ENCODE data around the gene PCNX1. TPM values are rescaled to one million over a fixed set of nuclear protein-coding genes. Genes with fewer than 3 reads are reported as not detected.

PCNX1 gene
- total and polyA plus RNA-seq, 9 of the 15 experiments (the other 6 are each of a cell fraction or from before 2014, with no cell fraction given) = 0.30 to 4.5 (median 2.3) TPM

GRCh38 chr14:70934084-70934483, 26.8 kb downstream of the PCNX1 start (continued):
- TF ChIP-seq ETV1 (tag; conservative IDR thresholded peaks at IDR 0.05; ENCODE audit: low read depth) (no peak), RBM22 (IDR thresholded peaks at IDR 0.05; ENCODE audit: low read depth, low read length, poor library complexity, severe bottlenecking) (no peak), TRIM28 (IDR thresholded peaks at IDR 0.05) (no peak), HEY1 (CRISPR knock-in tag; IDR thresholded peaks at IDR 0.05; ENCODE audit: borderline replicate concordance) (no peak), PPARD (CRISPR knock-in tag; IDR thresholded peaks at IDR 0.05) (no peak), ZBTB1 (CRISPR knock-in tag; IDR thresholded peaks at IDR 0.05; ENCODE audit: borderline replicate concordance, low read depth) (no peak), MCM2 (IDR thresholded peaks at IDR 0.05; ENCODE audit: low read depth) (no peak), CEBPB (tag; IDR thresholded peaks at IDR 0.05) (peak; percentile 90), SAFB (IDR thresholded peaks at IDR 0.05; ENCODE audit: borderline replicate concordance, low read depth, low read length) (no peak), ZNF586 (CRISPR knock-in tag; conservative IDR thresholded peaks at IDR 0.05) (no peak)

- FAIRE-seq (no peak), ATAC-seq (no peak), DNase-seq (ENCODE audit: extremely low read depth in 1 of 4, low spot score in 3 of 4) (no peak)
- no peaks in the 10 kb centered on the region for H4K20me1 ChIP-seq (replicated peaks; ENCODE audit: control insufficient read depth, insufficient read depth, low read length)
- POLR2A ChIA-PET = interaction anchor here (0.6 kb wide), 1 partner anchor 27 kb away, joined by 3 read pairs; the partner anchor contains the start of gene PCNX1
- H3K4me2 ChIP-seq (ENCODE audit: insufficient read depth, low read length) = no peak overlapping the region
- BruUV-seq (replicated peaks) = no TSS peak
- H3K36me3 ChIP-seq (ENCODE audit: control insufficient read depth, insufficient read depth, low read length) = no peaks in the 10 kb centered on the region
- no peaks in the 10 kb centered on the region for H3K27me3 ChIP-seq (ENCODE audit: control insufficient read depth in 2 of 2, insufficient read depth in 2 of 2, low read length in 2 of 2)
- H3K27ac ChIP-seq (ENCODE audit: extremely low read depth, low read depth, low read length) = no peak overlapping the region
- H3K4me3 ChIP-seq = no peak overlapping the region
- no peaks in the 10 kb centered on the region for H3K9me1 ChIP-seq (ENCODE audit: control insufficient read depth, insufficient read depth, low read length)
- no peak overlapping the region for H3K9ac ChIP-seq (ENCODE audit: insufficient read depth in 1 of 2, low read depth in 2 of 2, low read length in 2 of 2)
- H3K4me1 ChIP-seq (replicated peaks in 1 of 2; ENCODE audit: control insufficient read depth in 2 of 2, insufficient read depth in 2 of 2, low read length in 2 of 2) = no peaks in the 10 kb centered on the region
- no peaks in the 10 kb centered on the region for H3K9me3 ChIP-seq (replicated peaks; ENCODE audit: control insufficient read depth, insufficient read depth, low read depth, low read length)
- intact Hi-C loops (cut with micrococcal nuclease) = no loop called here
- H2AFZ ChIP-seq (ENCODE audit: low read depth, low read length) = no peak overlapping the region
- WGBS (ENCODE audit: insufficient coverage, low coverage, missing lambda C conversion rate) = 0% methylated on average over 2 of the region's 2 CpGs
- in situ Hi-C loops (cut with MboI) = no loop called here
- CTCF ChIA-PET (ENCODE audit: low intra/inter-chr PET ratio) = no interaction called here
- H3K79me2 ChIP-seq (ENCODE audit: control insufficient read depth, insufficient read depth, low read length) = no peaks in the 10 kb centered on the region
- TF ChIP-seq CEBPG (CRISPR knock-in tag; IDR thresholded peaks at IDR 0.05) = no peak
- TF ChIP-seq CEBPG (tag; conservative IDR thresholded peaks at IDR 0.05 in 1 of 2, IDR thresholded peaks at IDR 0.05 in 1 of 2) = no peak
- TF ChIP-seq ZFP91 (CRISPR knock-in tag; IDR thresholded peaks at IDR 0.05) = no peak
- no peak for TF ChIP-seq ZNF253 (CRISPR knock-in tag; conservative IDR thresholded peaks at IDR 0.05)
- TF ChIP-seq KDM5B (IDR thresholded peaks at IDR 0.05; ENCODE audit: insufficient replicate concordance, low read depth, low read length) = no peak
- TF ChIP-seq ZBTB49 (CRISPR knock-in tag; IDR thresholded peaks at IDR 0.05; ENCODE audit: borderline replicate concordance) = no peak
- TF ChIP-seq ZNF764 (CRISPR knock-in tag; IDR thresholded peaks at IDR 0.05; ENCODE audit: low read depth) = no peak
- no peak for TF ChIP-seq ZNF24 (IDR thresholded peaks at IDR 0.05)
- TF ChIP-seq PYGO2 (tag; IDR thresholded peaks at IDR 0.05) = no peak
Measured at GRCh38 chr14:70934502-70935134, 27.4 kb downstream of the PCNX1 start.
